ENCODE results near the gene PYCARD. TPM values are rescaled to one million over a fixed set of nuclear protein-coding genes. Genes with fewer than 3 reads are reported as not detected.

The PYCARD gene
- total and polyA plus RNA-seq, 9 of the 15 experiments (the other 6 are each of a cell fraction or from before 2014, with no cell fraction given): 1.3 to 28.4 (median 6.0) TPM

- TF ChIP-seq FOXO4 (CRISPR knock-in tag; IDR thresholded peaks at IDR 0.05) (no peak), KAT2B (IDR thresholded peaks at IDR 0.05; ENCODE audit: low read depth, low read length) (no peak), BRF2 (IDR thresholded peaks at IDR 0.05; ENCODE audit: borderline replicate concordance, insufficient read depth, insufficient read length) (no peak), CREM (IDR thresholded peaks at IDR 0.05; ENCODE audit: low read depth) (no peak), HOXB6 (CRISPR knock-in tag; IDR thresholded peaks at IDR 0.05; ENCODE audit: borderline replicate concordance) (no peak), GTF2E2 (tag; IDR thresholded peaks at IDR 0.05) (no peak), ELK3 (CRISPR knock-in tag; IDR thresholded peaks at IDR 0.05) (no peak), CLOCK (CRISPR knock-in tag; IDR thresholded peaks at IDR 0.05; ENCODE audit: borderline replicate concordance) (no peak), SP1 (CRISPR knock-in tag; IDR thresholded peaks at IDR 0.05) (no peak), CC2D1A (IDR thresholded peaks at IDR 0.05) (no peak), ARID4B (CRISPR knock-in tag; IDR thresholded peaks at IDR 0.05) (no peak), PHF21A (IDR thresholded peaks at IDR 0.05; ENCODE audit: borderline replicate concordance, low read depth) (no peak), ETV1 (tag; conservative IDR thresholded peaks at IDR 0.05; ENCODE audit: low read depth) (no peak), ZNF384 (IDR thresholded peaks at IDR 0.05; ENCODE audit: low read depth, low read length) (no peak), ZSCAN29 (IDR thresholded peaks at IDR 0.05) (no peak)
These were observed 1.6 kb downstream of the PYCARD start (continued) for GRCh38 chr16:31200821-31201568.

All from K562 (cell line).